Mammary epithelial cell (primary cell): Measurements from ENCODE around the gene FCN1.

Experiments
- EZH2 ChIP-seq: IDR thresholded peaks from 2 replicates; pipeline ENCODE4 v1.6.1; 2012; ENCODE audit warnings: low read length, inconsistent platforms, borderline replicate concordance
- TF ChIP-seq, protein P1 (sequence below), 2 donors: IDR thresholded peaks in 1 of 2; conservative IDR thresholded peaks in 1 of 2; 2 replicates each; pipeline ENCODE4 v1.5.1; 2011 to 2012; ENCODE audit warnings: inconsistent platforms in 2 of 2, low read length in 2 of 2, mild to moderate bottlenecking in 2 of 2, control low read depth in 1 of 2, low read depth in 1 of 2; ENCODE audit not compliant: insufficient read depth in 1 of 2; ENCODE audit errors: extremely low read depth in 1 of 2

DNA sequence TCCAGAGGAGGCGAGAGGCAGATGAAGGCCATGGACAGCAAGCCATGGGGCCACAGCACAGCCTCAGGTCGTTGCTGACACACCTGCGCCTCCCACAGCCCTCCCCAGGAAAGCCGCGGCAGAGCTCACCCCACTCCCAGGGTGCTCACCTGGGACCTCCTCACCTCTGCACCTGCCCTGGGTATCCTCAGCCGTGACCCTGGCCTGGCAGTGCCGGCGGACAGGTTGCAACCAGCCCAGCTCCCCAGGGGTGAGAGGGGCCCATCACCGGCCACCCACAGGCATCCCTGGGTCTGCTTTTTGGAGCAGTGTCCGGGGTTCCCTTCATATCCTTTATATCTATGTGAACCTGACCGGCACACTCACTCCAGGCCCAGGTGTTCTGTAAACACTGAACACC, 30.4 kb upstream of the FCN1 start:
- TF ChIP-seq, protein P1, sequence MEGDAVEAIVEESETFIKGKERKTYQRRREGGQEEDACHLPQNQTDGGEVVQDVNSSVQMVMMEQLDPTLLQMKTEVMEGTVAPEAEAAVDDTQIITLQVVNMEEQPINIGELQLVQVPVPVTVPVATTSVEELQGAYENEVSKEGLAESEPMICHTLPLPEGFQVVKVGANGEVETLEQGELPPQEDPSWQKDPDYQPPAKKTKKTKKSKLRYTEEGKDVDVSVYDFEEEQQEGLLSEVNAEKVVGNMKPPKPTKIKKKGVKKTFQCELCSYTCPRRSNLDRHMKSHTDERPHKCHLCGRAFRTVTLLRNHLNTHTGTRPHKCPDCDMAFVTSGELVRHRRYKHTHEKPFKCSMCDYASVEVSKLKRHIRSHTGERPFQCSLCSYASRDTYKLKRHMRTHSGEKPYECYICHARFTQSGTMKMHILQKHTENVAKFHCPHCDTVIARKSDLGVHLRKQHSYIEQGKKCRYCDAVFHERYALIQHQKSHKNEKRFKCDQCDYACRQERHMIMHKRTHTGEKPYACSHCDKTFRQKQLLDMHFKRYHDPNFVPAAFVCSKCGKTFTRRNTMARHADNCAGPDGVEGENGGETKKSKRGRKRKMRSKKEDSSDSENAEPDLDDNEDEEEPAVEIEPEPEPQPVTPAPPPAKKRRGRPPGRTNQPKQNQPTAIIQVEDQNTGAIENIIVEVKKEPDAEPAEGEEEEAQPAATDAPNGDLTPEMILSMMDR (conservative IDR thresholded peaks at IDR 0.05 in 1 of 2, IDR thresholded peaks at IDR 0.05 in 1 of 2; ENCODE audit: extremely low read depth in 1 of 2, insufficient read depth in 1 of 2, low read depth in 1 of 2, low read length in 2 of 2): no peak
- TF ChIP-seq EZH2: no peak
